ENCODE measurements around the gene SENP2.

Gene SENP2

GRCh38 chr3:185667574-185667973 lies 81.5 kb downstream of the SENP2 start:
- no peak overlapping the region for H3K27ac ChIP-seq
- H3K4me3 ChIP-seq (ENCODE audit: low read depth in 1 of 2, low read length in 1 of 2): no peak overlapping the region
- no peaks in the 10 kb centered on the region for H3K27me3 ChIP-seq
- no peaks in the 10 kb centered on the region for H3K9me3 ChIP-seq
- no peaks in the 10 kb centered on the region for H3K4me1 ChIP-seq (ENCODE audit: control insufficient read depth in 1 of 2, insufficient read depth in 1 of 2, low read depth in 1 of 2, low read length in 1 of 2)
- no peak for TF ChIP-seq CTCF (IDR thresholded peaks at IDR 0.05)
- H3K36me3 ChIP-seq: no peaks in the 10 kb centered on the region

- TF ChIP-seq CTCF (IDR thresholded peaks at IDR 0.05): no peak
- H3K4me1 ChIP-seq (ENCODE audit: control insufficient read depth in 1 of 2, insufficient read depth in 1 of 2, low read depth in 1 of 2, low read length in 1 of 2): no peaks in the 10 kb centered on the region
- no peaks in the 10 kb centered on the region for H3K36me3 ChIP-seq
- H3K27ac ChIP-seq: no peak overlapping the region
- no peaks in the 10 kb centered on the region for H3K9me3 ChIP-seq
- no peak overlapping the region for H3K4me3 ChIP-seq (ENCODE audit: low read depth in 1 of 2, low read length in 1 of 2)
- H3K27me3 ChIP-seq: no peaks in the 10 kb centered on the region
Measured at GRCh38 chr3:185677146-185677829, 91.2 kb downstream of the SENP2 start.

GRCh38 chr3:185678027-185678426 lies 91.9 kb downstream of the SENP2 start:
- H3K36me3 ChIP-seq: no peaks in the 10 kb centered on the region
- TF ChIP-seq CTCF (IDR thresholded peaks at IDR 0.05): no peak
- H3K4me3 ChIP-seq (ENCODE audit: low read depth in 1 of 2, low read length in 1 of 2): no peak overlapping the region
- no peaks in the 10 kb centered on the region for H3K27me3 ChIP-seq
- H3K4me1 ChIP-seq (ENCODE audit: control insufficient read depth in 1 of 2, insufficient read depth in 1 of 2, low read depth in 1 of 2, low read length in 1 of 2): no peaks in the 10 kb centered on the region
- no peak overlapping the region for H3K27ac ChIP-seq
- no peaks in the 10 kb centered on the region for H3K9me3 ChIP-seq

GRCh38 chr3:185680231-185680630 lies 94.1 kb downstream of the SENP2 start:
- no peak overlapping the region for H3K4me3 ChIP-seq (ENCODE audit: low read depth in 1 of 2, low read length in 1 of 2)
- H3K36me3 ChIP-seq: no peaks in the 10 kb centered on the region
- no peaks in the 10 kb centered on the region for H3K27me3 ChIP-seq
- TF ChIP-seq CTCF (IDR thresholded peaks at IDR 0.05): no peak
- H3K27ac ChIP-seq: no peak overlapping the region
- H3K4me1 ChIP-seq (ENCODE audit: control insufficient read depth in 1 of 2, insufficient read depth in 1 of 2, low read depth in 1 of 2, low read length in 1 of 2): no peaks in the 10 kb centered on the region
- H3K9me3 ChIP-seq: no peaks in the 10 kb centered on the region

Measured in neutrophil (primary cell).